Cardiac muscle cell (in vitro differentiated cells and primary cell): ENCODE measurements around the gene CACNA2D3. TPM values are rescaled to one million over a fixed set of nuclear protein-coding genes. Genes with fewer than 3 reads are reported as not detected.

ENCODE experiments used
- DNase-seq, 2 donors: peaks; one replicate each; pipeline versions ENCODE4 v3.0.0 to v3.0.0-alpha.2; 2010 to 2017; ENCODE audit warnings: low read depth in 1 of 2, low spot score in 1 of 2
- H3K27ac ChIP-seq: fragments of 200-600 bp; sonication (generic); 2 replicates; pipeline ENCODE4 v1.5.1; 2016
- H3K27me3 ChIP-seq: fragments of 200-600 bp; sonication (generic); 2 replicates; pipeline ENCODE4 v1.6.0; 2016; ENCODE audit warnings: control low read depth
- H3K36me3 ChIP-seq: fragments of 200-600 bp; sonication (generic); 2 replicates; pipeline ENCODE4 v1.5.1; 2016; ENCODE audit warnings: control low read depth
- H3K4me1 ChIP-seq: fragments of 200-600 bp; sonication (generic); 2 replicates; pipeline ENCODE4 v1.8.1; 2017; ENCODE audit warnings: low read depth, mild to moderate bottlenecking, mixed run types
- H3K4me3 ChIP-seq: fragments of 200-600 bp; sonication (generic); 2 replicates; pipeline ENCODE4 v1.5.1; 2016; ENCODE audit warnings: mild to moderate bottlenecking
- H3K9me3 ChIP-seq: fragments of 200-600 bp; sonication (generic); 2 replicates; pipeline ENCODE4 v1.5.1; 2017; ENCODE audit warnings: low read depth, mild to moderate bottlenecking, control low read depth
- CTCF ChIP-seq: IDR thresholded peaks from 2 replicates; pipeline ENCODE4 v1.5.1; 2012; ENCODE audit warnings: low read depth, mild to moderate bottlenecking, low read length
- polyA plus RNA-seq: library from polyadenylated mRNA; unstranded; fragments of >200 nt; fragmentation: Nextera tagmentation; extraction: Ambion mirVana; gene quantifications from 2 replicates; pipeline ENCODE4 v1.2.1, GENCODE V29; 2016
- total RNA-seq: library from RNA; depleted of rRNA; stranded (reverse); fragments of >200 nt; gene quantifications from 2 replicates; pipeline ENCODE4 v1.2.3, GENCODE V29; 2016

Gene CACNA2D3
- total and polyA plus RNA-seq, 2 experiments from 2014 or later: 0.45 to 0.59 TPM

GRCh38 chr3:54337846-54338245 is 215.5 kb downstream of the CACNA2D3 start:
- Histone ChIP-seq H3K27ac (no peak overlapping the region), H3K4me1 (no peaks in the 10 kb centered on the region)

GRCh38 chr3:54339608-54340007 is 217.3 kb downstream of the CACNA2D3 start:
- no peaks in the 10 kb centered on the region for H3K4me1 ChIP-seq
- no peak overlapping the region for H3K27ac ChIP-seq
- H3K9me3 ChIP-seq: no peaks in the 10 kb centered on the region
- H3K4me3 ChIP-seq: no peak overlapping the region
- peak; percentile 18 for TF ChIP-seq CTCF
- no peaks in the 10 kb centered on the region for H3K27me3 ChIP-seq
- DNase-seq: no peak
- H3K36me3 ChIP-seq: no peaks in the 10 kb centered on the region

More at GRCh38 chr3:54337846-54338245, 215.5 kb downstream of the CACNA2D3 start:
- Histone ChIP-seq H3K4me3 (no peak overlapping the region), H3K9me3 (no peaks in the 10 kb centered on the region), H3K36me3 (no peaks in the 10 kb centered on the region), H3K27me3 (no peaks in the 10 kb centered on the region)
- DNase-seq: no peak
- TF ChIP-seq CTCF: no peak

GRCh38 chr3:54341811-54342210 is 219.5 kb downstream of the CACNA2D3 start:
- no peaks in the 10 kb centered on the region for H3K4me1 ChIP-seq
- no peak for TF ChIP-seq CTCF
- DNase-seq: no peak
- no peaks in the 10 kb centered on the region for H3K9me3 ChIP-seq
- H3K27me3 ChIP-seq: no peaks in the 10 kb centered on the region
- H3K36me3 ChIP-seq: no peaks in the 10 kb centered on the region
- no peak overlapping the region for H3K27ac ChIP-seq
- no peak overlapping the region for H3K4me3 ChIP-seq

- H3K4me1 ChIP-seq: no peaks in the 10 kb centered on the region
- no peaks in the 10 kb centered on the region for H3K27me3 ChIP-seq
- no peak overlapping the region for H3K27ac ChIP-seq
- H3K36me3 ChIP-seq: no peaks in the 10 kb centered on the region
- no peak for TF ChIP-seq CTCF
- no peaks in the 10 kb centered on the region for H3K9me3 ChIP-seq
- no peak for DNase-seq
- no peak overlapping the region for H3K4me3 ChIP-seq
These were observed 220.3 kb downstream of the CACNA2D3 start for GRCh38 chr3:54342676-54343075.

- Histone ChIP-seq H3K9me3 (no peaks in the 10 kb centered on the region), H3K27me3 (no peaks in the 10 kb centered on the region), H3K4me1 (no peaks in the 10 kb centered on the region), H3K4me3 (no peak overlapping the region), H3K36me3 (no peaks in the 10 kb centered on the region), H3K27ac (no peak overlapping the region)
- no peak for DNase-seq
- no peak for TF ChIP-seq CTCF
These were observed 221.1 kb downstream of the CACNA2D3 start for GRCh38 chr3:54343495-54343894.
